ENCODE data around the gene SHISA6. TPM values are rescaled to one million over a fixed set of nuclear protein-coding genes. Genes with fewer than 3 reads are reported as not detected.

SHISA6 gene
- total RNA-seq, 1 experiment from 2014 or later = 2.9 TPM

GRCh38 chr17:11441004-11441403 lies 200.0 kb downstream of the SHISA6 start:
- H3K36me3 Mint-ChIP-seq (ENCODE audit: insufficient read depth in 1 of 3, low read depth in 3 of 3) = no peaks in the 10 kb centered on the region
- no peak overlapping the region; a peak in 1 of 7 replicates for H3K27ac Mint-ChIP-seq
- no peaks in the 10 kb centered on the region; a peak in 1 of 5 replicates for H3K9me3 Mint-ChIP-seq

More at GRCh38 chr17:11441004-11441403, 200.0 kb downstream of the SHISA6 start:
- no peak overlapping the region for H4K91ac ChIP-seq (ENCODE audit: insufficient read length, low read depth, low read length)
- no peaks in the 10 kb centered on the region for H3K79me1 ChIP-seq (ENCODE audit: insufficient read depth, low read depth, low read length, poor library complexity, severe bottlenecking)
- no peak for TF ChIP-seq CTCF (conservative IDR thresholded peaks at IDR 0.05)
- no peaks in the 10 kb centered on the region for H4K20me1 ChIP-seq (ENCODE audit: control insufficient read depth, insufficient read depth, insufficient read length)
- H3K4ac ChIP-seq (ENCODE audit: low read depth, low read length) = no peak overlapping the region
- H3K23me2 ChIP-seq (ENCODE audit: insufficient read length, low read depth, low read length, poor library complexity, severe bottlenecking) = no peaks in the 10 kb centered on the region
- no peak overlapping the region for H2BK120ac ChIP-seq (ENCODE audit: low read depth, low read length, poor library complexity, severe bottlenecking)
- Mint-ChIP-seq H3K4me3 (no peak overlapping the region), H3K4me1 (no peaks in the 10 kb centered on the region), H3K27me3 (ENCODE audit: low read depth) (peaks cover 2% of the 10 kb centered on the region)
- H3K14ac ChIP-seq (ENCODE audit: insufficient read depth, low read length) = no peak overlapping the region
- H2BK15ac ChIP-seq (ENCODE audit: low read depth, low read length) = no peak overlapping the region
- no peak overlapping the region for H4K8ac ChIP-seq (replicated peaks; ENCODE audit: insufficient read length, low read depth, low read length)
- H2BK20ac ChIP-seq (ENCODE audit: low read depth, low read length, poor library complexity, severe bottlenecking) = no peak overlapping the region
- H2AFZ ChIP-seq (ENCODE audit: low read length) = no peak overlapping the region
- H3K79me2 ChIP-seq (ENCODE audit: insufficient read depth, low read length) = no peaks in the 10 kb centered on the region
- no peak overlapping the region for H3K56ac ChIP-seq (ENCODE audit: insufficient read length, low read depth, low read length)
- H2AK5ac ChIP-seq (ENCODE audit: insufficient read length, low read length) = no peak overlapping the region
- no peak overlapping the region for H3K27ac ChIP-seq (ENCODE audit: insufficient read length, low read depth, low read length)
- no peak overlapping the region for H2BK5ac ChIP-seq (ENCODE audit: insufficient read length, low read length)
- DNase-seq = no peak
- no peaks in the 10 kb centered on the region for H3K27me3 ChIP-seq (ENCODE audit: insufficient read depth, low read length)
- no peaks in the 10 kb centered on the region for H3K9me3 ChIP-seq (ENCODE audit: control insufficient read depth, low read depth, low read length)
- no peak overlapping the region for H2BK12ac ChIP-seq (ENCODE audit: insufficient read length, low read depth, low read length)
- no peak overlapping the region for H4K5ac ChIP-seq (ENCODE audit: insufficient read length, low read depth, low read length)
- WGBS (ENCODE audit: extremely low coverage, insufficient read length, low lambda C conversion rate) = no CpG with 5 or more reads among the region's 1 CpG
- H3K4me1 ChIP-seq (ENCODE audit: insufficient read depth, low read length) = no peaks in the 10 kb centered on the region
- H3K23ac ChIP-seq (ENCODE audit: insufficient read length, low read depth, low read length) = no peak overlapping the region
- H3K18ac ChIP-seq (ENCODE audit: insufficient read length, low read depth, low read length) = no peak overlapping the region
- no peak overlapping the region for H3K4me2 ChIP-seq (ENCODE audit: insufficient read depth, insufficient read length, low read length)
- no peak overlapping the region for H3T11ph ChIP-seq (ENCODE audit: low read length)
- H3K9ac ChIP-seq (ENCODE audit: extremely low read depth, insufficient read length, low read length) = no peak overlapping the region
